Vagina (tissue), 2 donors: ENCODE data around the gene CPN1. TPM values are rescaled to one million over a fixed set of nuclear protein-coding genes. Genes with fewer than 3 reads are reported as not detected.

Source experiments
- DNase-seq, 2 donors: peaks; one replicate each; pipeline ENCODE4 v3.0.0-alpha.2; 2017; ENCODE audit errors: extremely low spot score in 2 of 2
- H3K27ac ChIP-seq: fragments of 200-600 bp; sonication (generic); one replicate; pipeline ENCODE4 v1.5.1; 2019
- H3K27me3 ChIP-seq: fragments of 200-600 bp; sonication (generic); one replicate; pipeline ENCODE4 v1.5.1; 2019
- H3K36me3 ChIP-seq, 2 donors: fragments of 200-600 bp; sonication (generic); one replicate each; pipeline ENCODE4 v1.5.1; 2017 to 2019
- H3K4me1 ChIP-seq: fragments of 200-600 bp; sonication (generic); one replicate; pipeline ENCODE4 v1.5.1; 2019
- H3K4me3 ChIP-seq, 2 donors: fragments of 200-600 bp; sonication (generic); 1 replicate in 1 of 2; 2 replicates in 1 of 2; pipeline ENCODE4 v1.5.1; 2016 to 2019
- H3K9me3 ChIP-seq: fragments of 200-600 bp; sonication (generic); one replicate; pipeline ENCODE4 v1.5.1; 2019
- CTCF ChIP-seq, 3 experiments: fragments of 450-650 bp in 2 of 3; fragments of 200-600 bp in 1 of 3; sonication (generic) in 1 of 3; IDR thresholded peaks; one replicate each; pipeline ENCODE4 v1.5.1; 2017 to 2019; ENCODE audit warnings: antibody characterized with exemption in 3 of 3, mild to moderate bottlenecking in 2 of 3, moderate library complexity in 2 of 3
- POLR2A ChIP-seq, 2 donors: fragments of 450-650 bp; IDR thresholded peaks; one replicate each; pipeline ENCODE4 v1.6.1; 2017; ENCODE audit warnings: antibody characterized with exemption in 2 of 2, mild to moderate bottlenecking in 2 of 2, moderate library complexity in 2 of 2
- POLR2AphosphoS5 ChIP-seq, 2 donors: sonication (generic); formaldehyde crosslinking; IDR thresholded peaks; one replicate each; pipeline ENCODE4 v1.9.0; 2017; ENCODE audit warnings: antibody characterized with exemption in 2 of 2, mild to moderate bottlenecking in 2 of 2, low read depth in 1 of 2; ENCODE audit not compliant: insufficient read depth in 1 of 2
- intact Hi-C: fragments of 100-400 bp; cut with DNase I; formaldehyde crosslinking; loops from one replicate; pipeline ENCODE4 v1.15.1; 2023
- total RNA-seq: library from RNA; depleted of rRNA; stranded (reverse); fragments of >200 nt; gene quantifications from one replicate; pipeline ENCODE4 v1.2.3, GENCODE V29; 2016

Gene CPN1
- total RNA-seq, 1 donor from 2014 or later, result not detected

GRCh38 chr10:100041306-100042002, 40.2 kb downstream of the CPN1 start:
- Histone ChIP-seq H3K4me3 (no peak overlapping the region), H3K36me3 (no peaks in the 10 kb centered on the region), H3K4me1 (peaks cover 46% of the 10 kb centered on the region), H3K9me3 (no peaks in the 10 kb centered on the region), H3K27ac (no peak overlapping the region), H3K27me3 (no peaks in the 10 kb centered on the region)
- no peak for DNase-seq
- intact Hi-C loops, result no loop called here
- TF ChIP-seq POLR2A (IDR thresholded peaks at IDR 0.05), result no peak
- TF ChIP-seq POLR2AphosphoS5 (IDR thresholded peaks at IDR 0.05; ENCODE audit: insufficient read depth in 1 of 2, low read depth in 1 of 2), result no peak
- TF ChIP-seq CTCF (IDR thresholded peaks at IDR 0.05), result no peak

GRCh38 chr10:100038561-100039071, 43.1 kb downstream of the CPN1 start:
- H3K27me3 ChIP-seq, result no peaks in the 10 kb centered on the region
- intact Hi-C loops, result no loop called here
- DNase-seq, result no peak
- H3K4me1 ChIP-seq, result peaks cover 20% of the 10 kb centered on the region
- H3K4me3 ChIP-seq, result no peak overlapping the region
- no peaks in the 10 kb centered on the region for H3K9me3 ChIP-seq
- H3K36me3 ChIP-seq, result no peaks in the 10 kb centered on the region
- H3K27ac ChIP-seq, result no peak overlapping the region
- TF ChIP-seq CTCF (IDR thresholded peaks at IDR 0.05) (no peak), POLR2AphosphoS5 (IDR thresholded peaks at IDR 0.05; ENCODE audit: insufficient read depth in 1 of 2, low read depth in 1 of 2) (no peak), POLR2A (IDR thresholded peaks at IDR 0.05) (no peak)

GRCh38 chr10:100037758-100038315, 43.8 kb downstream of the CPN1 start:
- H3K27ac ChIP-seq, result no peak overlapping the region
- no peaks in the 10 kb centered on the region for H3K9me3 ChIP-seq
- H3K4me1 ChIP-seq, result peaks cover 12% of the 10 kb centered on the region
- H3K4me3 ChIP-seq, result no peak overlapping the region
- no peaks in the 10 kb centered on the region for H3K36me3 ChIP-seq
- TF ChIP-seq POLR2AphosphoS5 (IDR thresholded peaks at IDR 0.05; ENCODE audit: insufficient read depth in 1 of 2, low read depth in 1 of 2) (no peak), CTCF (IDR thresholded peaks at IDR 0.05) (no peak), POLR2A (IDR thresholded peaks at IDR 0.05) (no peak)
- intact Hi-C loops, result no loop called here
- DNase-seq, result no peak
- H3K27me3 ChIP-seq, result no peaks in the 10 kb centered on the region

- no peak overlapping the region for H3K4me3 ChIP-seq
- H3K36me3 ChIP-seq, result no peaks in the 10 kb centered on the region
- TF ChIP-seq POLR2AphosphoS5 (IDR thresholded peaks at IDR 0.05; ENCODE audit: insufficient read depth in 1 of 2, low read depth in 1 of 2), result no peak
- TF ChIP-seq POLR2A (IDR thresholded peaks at IDR 0.05), result no peak
- no peak for TF ChIP-seq CTCF (IDR thresholded peaks at IDR 0.05)
- H3K9me3 ChIP-seq, result no peaks in the 10 kb centered on the region
- DNase-seq, result no peak
- H3K27me3 ChIP-seq, result no peaks in the 10 kb centered on the region
- intact Hi-C loops, result no loop called here
- H3K4me1 ChIP-seq, result peaks cover 2% of the 10 kb centered on the region
- H3K27ac ChIP-seq, result no peak overlapping the region
Observed at GRCh38 chr10:100036850-100037249, 44.8 kb downstream of the CPN1 start.
